ENCODE measurements around the gene DENND1A. TPM values are rescaled to one million over a fixed set of nuclear protein-coding genes. Genes with fewer than 3 reads are reported as not detected.

DENND1A gene
- total RNA-seq, 4 donors from 2014 or later: 19.2 to 26.9 (median 24.0) TPM

DNA sequence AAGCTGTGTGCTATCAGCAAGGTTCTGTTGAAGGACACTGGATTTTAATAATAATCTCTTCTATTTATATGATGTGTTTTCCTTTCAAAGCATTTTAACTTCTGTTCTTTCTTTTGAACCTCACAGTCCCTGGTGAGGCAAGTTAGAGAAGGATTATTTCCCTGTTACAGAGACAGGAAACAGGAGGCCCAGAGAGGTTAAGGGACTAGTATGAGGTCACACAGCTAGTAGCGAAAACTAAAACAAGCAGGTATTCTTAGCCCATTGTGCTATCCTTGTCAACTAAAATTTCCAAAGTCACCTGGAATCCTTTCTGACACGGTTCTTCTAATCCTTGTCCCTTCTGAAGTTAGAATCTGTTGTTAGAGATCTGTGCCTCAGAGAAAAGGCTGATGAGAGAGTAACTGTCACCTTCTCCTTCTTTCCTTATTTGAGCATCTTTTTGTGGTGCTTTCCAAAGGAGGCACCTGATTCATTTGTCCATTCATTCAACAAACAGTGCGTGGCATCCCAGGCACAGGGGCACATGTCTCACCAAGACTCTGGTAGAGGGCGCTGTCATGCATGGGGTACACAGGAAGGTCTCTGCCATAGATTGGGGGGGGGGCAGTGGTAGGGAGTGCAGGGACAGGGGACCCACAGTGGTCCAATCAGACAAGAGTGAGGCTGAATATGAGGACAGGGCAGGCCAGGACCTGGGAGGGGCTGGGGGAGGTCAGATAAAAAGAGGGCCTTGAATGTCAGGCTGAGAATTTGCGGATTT lies 512.5 kb downstream of the DENND1A start:
- H3K4me3 ChIP-seq: no peak overlapping the region
- WGBS: 92% methylated on average over 5 of the region's 5 CpGs
- TF ChIP-seq POLR2AphosphoS5 (IDR thresholded peaks at IDR 0.05) (no peak), POLR2A (IDR thresholded peaks at IDR 0.05; ENCODE audit: low read depth) (no peak), EP300 (IDR thresholded peaks at IDR 0.05) (no peak)
- TF ChIP-seq, protein P1, sequence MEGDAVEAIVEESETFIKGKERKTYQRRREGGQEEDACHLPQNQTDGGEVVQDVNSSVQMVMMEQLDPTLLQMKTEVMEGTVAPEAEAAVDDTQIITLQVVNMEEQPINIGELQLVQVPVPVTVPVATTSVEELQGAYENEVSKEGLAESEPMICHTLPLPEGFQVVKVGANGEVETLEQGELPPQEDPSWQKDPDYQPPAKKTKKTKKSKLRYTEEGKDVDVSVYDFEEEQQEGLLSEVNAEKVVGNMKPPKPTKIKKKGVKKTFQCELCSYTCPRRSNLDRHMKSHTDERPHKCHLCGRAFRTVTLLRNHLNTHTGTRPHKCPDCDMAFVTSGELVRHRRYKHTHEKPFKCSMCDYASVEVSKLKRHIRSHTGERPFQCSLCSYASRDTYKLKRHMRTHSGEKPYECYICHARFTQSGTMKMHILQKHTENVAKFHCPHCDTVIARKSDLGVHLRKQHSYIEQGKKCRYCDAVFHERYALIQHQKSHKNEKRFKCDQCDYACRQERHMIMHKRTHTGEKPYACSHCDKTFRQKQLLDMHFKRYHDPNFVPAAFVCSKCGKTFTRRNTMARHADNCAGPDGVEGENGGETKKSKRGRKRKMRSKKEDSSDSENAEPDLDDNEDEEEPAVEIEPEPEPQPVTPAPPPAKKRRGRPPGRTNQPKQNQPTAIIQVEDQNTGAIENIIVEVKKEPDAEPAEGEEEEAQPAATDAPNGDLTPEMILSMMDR (IDR thresholded peaks at IDR 0.05): no peak
- no peaks in the 10 kb centered on the region for H3K27me3 ChIP-seq
- H3K27ac ChIP-seq (replicated peaks in 1 of 4): no peak overlapping the region
- no peaks in the 10 kb centered on the region for H3K9me3 ChIP-seq
- DNase-seq (ENCODE audit: extremely low spot score): no peak
- intact Hi-C loops (cut with DNase I): no loop called here
- peaks cover 18 to 53% (median 34%) of the 10 kb centered on the region in 4 donors for H3K36me3 ChIP-seq
- peaks cover 0 to 6% (median 1%) of the 10 kb centered on the region in 4 donors for H3K4me1 ChIP-seq

DNA sequence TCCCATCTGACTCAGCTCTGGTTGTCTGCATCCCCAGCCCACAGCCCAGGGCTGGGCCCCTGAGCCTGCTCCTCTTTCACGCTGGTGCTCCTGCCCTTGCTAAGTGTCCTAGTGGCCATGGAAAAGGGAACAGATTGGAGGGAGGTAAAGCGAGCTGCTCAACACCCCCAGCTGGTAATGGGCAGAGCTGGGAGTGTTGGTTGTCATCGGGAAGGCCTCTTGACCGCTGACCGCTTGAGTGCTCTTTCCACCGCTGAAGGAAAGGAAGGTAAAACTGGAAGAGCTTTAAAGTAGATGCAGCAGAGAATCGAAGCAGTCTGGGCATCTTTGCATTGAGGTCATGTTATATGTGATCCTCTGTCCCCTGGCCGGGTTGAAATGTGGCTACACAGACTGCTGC lies 513.8 kb downstream of the DENND1A start:
- H3K27me3 ChIP-seq: no peaks in the 10 kb centered on the region
- H3K27ac ChIP-seq (replicated peaks in 1 of 4): no peak overlapping the region
- 92% methylated on average over 7 of the region's 8 CpGs for WGBS
- DNase-seq (ENCODE audit: extremely low spot score): no peak
- intact Hi-C loops (cut with DNase I): no loop called here
- TF ChIP-seq POLR2AphosphoS5 (IDR thresholded peaks at IDR 0.05) (no peak), POLR2A (IDR thresholded peaks at IDR 0.05; ENCODE audit: low read depth) (no peak), EP300 (IDR thresholded peaks at IDR 0.05) (no peak)
- TF ChIP-seq, protein P1 (IDR thresholded peaks at IDR 0.05): no peak
- H3K9me3 ChIP-seq: no peaks in the 10 kb centered on the region
- peaks cover 0 to 6% (median 1%) of the 10 kb centered on the region in 4 donors for H3K4me1 ChIP-seq
- H3K36me3 ChIP-seq: peaks cover 18 to 55% (median 34%) of the 10 kb centered on the region in 4 donors
- H3K4me3 ChIP-seq: no peak overlapping the region

GRCh38 chr9:123414936-123415930 lies 514.7 kb downstream of the DENND1A start:
- whole genome bisulfite sequencing: 89% methylated on average over 19 of the region's 23 CpGs
- intact Hi-C loops (cut with DNase I): no loop called here
- peaks cover 17 to 54% (median 28%) of the 10 kb centered on the region in 4 donors for H3K36me3 ChIP-seq
- TF ChIP-seq POLR2A (IDR thresholded peaks at IDR 0.05; ENCODE audit: low read depth): no peak
- TF ChIP-seq, protein P1 (IDR thresholded peaks at IDR 0.05): no peak
- no peak for TF ChIP-seq EP300 (IDR thresholded peaks at IDR 0.05)
- no peak for TF ChIP-seq POLR2AphosphoS5 (IDR thresholded peaks at IDR 0.05)
- no peak for DNase-seq (ENCODE audit: extremely low spot score)
- no peaks in the 10 kb centered on the region for H3K9me3 ChIP-seq
- H3K27ac ChIP-seq (replicated peaks in 1 of 4): no peak overlapping the region
- no peaks in the 10 kb centered on the region for H3K27me3 ChIP-seq
- peaks cover 0 to 6% (median 1%) of the 10 kb centered on the region in 4 donors for H3K4me1 ChIP-seq
- no peak overlapping the region for H3K4me3 ChIP-seq

- no peak for DNase-seq (ENCODE audit: extremely low spot score)
- H3K4me1 ChIP-seq: peaks cover 0 to 6% (median 1%) of the 10 kb centered on the region in 4 donors
- no peak overlapping the region for H3K27ac ChIP-seq (replicated peaks in 1 of 4)
- TF ChIP-seq POLR2AphosphoS5 (IDR thresholded peaks at IDR 0.05) (no peak), EP300 (IDR thresholded peaks at IDR 0.05) (no peak), POLR2A (IDR thresholded peaks at IDR 0.05; ENCODE audit: low read depth) (no peak)
- TF ChIP-seq, protein P1 (IDR thresholded peaks at IDR 0.05): no peak
- no peaks in the 10 kb centered on the region for H3K9me3 ChIP-seq
- H3K36me3 ChIP-seq: peaks cover 6 to 44% (median 19%) of the 10 kb centered on the region in 4 donors
- intact Hi-C loops (cut with DNase I): no loop called here
- H3K4me3 ChIP-seq: no peak overlapping the region
- 98% methylated on average over 7 of the region's 7 CpGs for WGBS
- no peaks in the 10 kb centered on the region for H3K27me3 ChIP-seq
Observed at GRCh38 chr9:123414204-123414603, 515.7 kb downstream of the DENND1A start.
